ENCODE results near the gene PRR36.

GRCh38 chr19:7840629-7841028, 33.6 kb downstream of the PRR36 start:
- TF ChIP-seq CTCF (IDR thresholded peaks at IDR 0.05; ENCODE audit: insufficient read depth, low read length) (no peak), GABPA (IDR thresholded peaks at IDR 0.05; ENCODE audit: low read depth) (no peak), POLR2AphosphoS5 (IDR thresholded peaks at IDR 0.05; ENCODE audit: low read depth) (no peak)
